GM18519 (cell line): Measurements from ENCODE around the gene PRKD2.

Experiments used
- ATAC-seq: cut with Tn5 transposase; IDR thresholded peaks from one replicate; pipeline ENCODE4 v1.9.1; 2021; ENCODE audit warnings: mild to moderate bottlenecking, moderate library complexity; ENCODE audit not compliant: unreplicated experiment, low FRiP score

PRKD2 gene

GRCh38 chr19:46742926-46743480 lies 26.1 kb upstream of the PRKD2 start:
- ATAC-seq = no peak

GRCh38 chr19:46741447-46741846 lies 24.5 kb upstream of the PRKD2 start:
- no peak for ATAC-seq

- no peak for ATAC-seq
Measured at GRCh38 chr19:46739290-46739771, 22.4 kb upstream of the PRKD2 start.

GRCh38 chr19:46737761-46738171 lies 20.9 kb upstream of the PRKD2 start:
- ATAC-seq = no peak

- no peak for ATAC-seq
Measured at GRCh38 chr19:46737298-46737654, 20.4 kb upstream of the PRKD2 start.

GRCh38 chr19:46736531-46737297 lies 19.8 kb upstream of the PRKD2 start:
- no peak for ATAC-seq

- ATAC-seq = no peak
Measured at GRCh38 chr19:46733690-46734292, 16.9 kb upstream of the PRKD2 start.

- ATAC-seq = no peak
Measured at GRCh38 chr19:46732966-46733689, 16.2 kb upstream of the PRKD2 start.

- ATAC-seq = no peak
Measured at GRCh38 chr19:46732172-46732938, 15.4 kb upstream of the PRKD2 start.

- ATAC-seq = no peak
Measured at GRCh38 chr19:46731584-46731983, 14.7 kb upstream of the PRKD2 start.

GRCh38 chr19:46731007-46731501 lies 14.1 kb upstream of the PRKD2 start:
- no peak for ATAC-seq

- ATAC-seq = no peak
Measured at GRCh38 chr19:46730595-46730994, 13.7 kb upstream of the PRKD2 start.

GRCh38 chr19:46730187-46730586 lies 13.3 kb upstream of the PRKD2 start:
- ATAC-seq = no peak

GRCh38 chr19:46729696-46730095 lies 12.8 kb upstream of the PRKD2 start:
- ATAC-seq = no peak

GRCh38 chr19:46728693-46729339 lies 11.9 kb upstream of the PRKD2 start:
- no peak for ATAC-seq

- no peak for ATAC-seq
Measured at GRCh38 chr19:46728208-46728607, 11.3 kb upstream of the PRKD2 start.

GRCh38 chr19:46727757-46728156 lies 10.8 kb upstream of the PRKD2 start:
- ATAC-seq = no peak

GRCh38 chr19:46726971-46727501 lies 10.1 kb upstream of the PRKD2 start:
- ATAC-seq = no peak

- ATAC-seq = no peak
Measured at GRCh38 chr19:46726551-46726950, 9.6 kb upstream of the PRKD2 start.
